Neural progenitor cell (in vitro differentiated cells): ENCODE measurements around the gene CLDN16.

Source experiments
- CTCF ChIP-seq: fragments of 200-600 bp; sonication (generic); IDR thresholded peaks from 2 replicates; pipeline ENCODE4 v1.5.1; 2017; ENCODE audit warnings: antibody characterized with exemption, mild to moderate bottlenecking
- EZH2 ChIP-seq: fragments of 200-600 bp; sonication (generic); IDR thresholded peaks from 2 replicates; pipeline ENCODE4 v1.6.1; 2017; ENCODE audit warnings: antibody characterized with exemption, mild to moderate bottlenecking, moderate library complexity

- TF ChIP-seq CTCF = no peak
- TF ChIP-seq EZH2 = no peak
These were observed 42.1 kb upstream of the CLDN16 start for GRCh38 chr3:190345878-190346277.
